GM19240 (cell line): Measurements from ENCODE around the gene CCDC167.

ENCODE experiments used
- DNase-seq: peaks from one replicate; pipeline ENCODE4 v3.0.0; 2011; ENCODE audit warnings: low spot score; ENCODE audit not compliant: insufficient read length

Gene CCDC167

DNA sequence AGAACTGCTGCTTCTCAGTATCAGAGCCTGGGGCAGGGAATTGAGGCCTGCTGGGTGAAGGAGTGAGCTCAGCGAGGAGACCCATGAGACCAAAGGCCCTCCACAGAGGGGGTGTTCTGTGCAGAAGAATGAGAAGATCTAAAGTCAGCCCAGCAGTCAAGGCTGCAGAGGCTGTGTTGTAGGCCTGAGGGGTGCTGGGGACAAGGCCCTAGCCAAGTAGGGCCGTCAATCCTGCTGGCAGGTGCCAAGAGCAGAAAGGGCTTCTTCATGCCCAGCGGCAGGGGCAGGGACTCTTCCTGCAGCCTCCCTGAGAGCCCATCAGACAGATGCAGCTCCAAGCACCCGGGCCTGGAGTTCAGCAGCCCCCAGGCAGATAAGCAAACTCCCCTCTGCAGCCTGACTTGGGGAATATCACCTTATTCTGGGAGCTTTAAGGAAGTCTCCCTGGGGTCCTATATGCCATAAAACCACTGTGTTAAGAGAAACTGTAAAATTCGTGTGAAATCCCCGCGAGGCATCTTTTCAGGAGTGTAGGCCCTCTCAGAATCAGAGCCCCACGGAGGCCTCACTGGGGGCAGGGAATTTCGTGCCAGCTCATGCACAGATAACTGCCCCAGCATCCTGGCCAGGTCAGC is 9.0 kb downstream of the CCDC167 start:
- no peak for DNase-seq

GRCh38 chr6:37489697-37490336 is 9.9 kb downstream of the CCDC167 start:
- DNase-seq: no peak

DNA sequence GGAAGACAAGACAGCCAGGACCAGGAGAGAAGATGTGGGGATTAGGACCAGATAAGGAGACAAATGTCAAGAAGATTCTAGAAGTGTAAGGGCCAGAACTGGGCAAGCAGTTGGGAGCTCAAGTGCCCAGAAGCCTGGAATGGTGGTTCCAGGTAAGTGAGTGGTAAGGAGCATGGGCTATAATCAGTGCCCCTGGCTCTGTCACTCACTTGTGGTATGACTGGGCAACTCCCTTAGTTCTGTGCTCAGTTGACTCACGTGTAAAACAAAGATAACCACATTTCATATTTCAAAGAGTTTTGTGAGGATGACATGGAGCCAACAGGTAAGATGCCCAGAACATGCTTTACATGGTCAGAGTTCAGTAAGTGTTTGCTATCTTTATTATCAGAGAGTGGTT is 11.2 kb downstream of the CCDC167 start:
- DNase-seq: no peak

DNA sequence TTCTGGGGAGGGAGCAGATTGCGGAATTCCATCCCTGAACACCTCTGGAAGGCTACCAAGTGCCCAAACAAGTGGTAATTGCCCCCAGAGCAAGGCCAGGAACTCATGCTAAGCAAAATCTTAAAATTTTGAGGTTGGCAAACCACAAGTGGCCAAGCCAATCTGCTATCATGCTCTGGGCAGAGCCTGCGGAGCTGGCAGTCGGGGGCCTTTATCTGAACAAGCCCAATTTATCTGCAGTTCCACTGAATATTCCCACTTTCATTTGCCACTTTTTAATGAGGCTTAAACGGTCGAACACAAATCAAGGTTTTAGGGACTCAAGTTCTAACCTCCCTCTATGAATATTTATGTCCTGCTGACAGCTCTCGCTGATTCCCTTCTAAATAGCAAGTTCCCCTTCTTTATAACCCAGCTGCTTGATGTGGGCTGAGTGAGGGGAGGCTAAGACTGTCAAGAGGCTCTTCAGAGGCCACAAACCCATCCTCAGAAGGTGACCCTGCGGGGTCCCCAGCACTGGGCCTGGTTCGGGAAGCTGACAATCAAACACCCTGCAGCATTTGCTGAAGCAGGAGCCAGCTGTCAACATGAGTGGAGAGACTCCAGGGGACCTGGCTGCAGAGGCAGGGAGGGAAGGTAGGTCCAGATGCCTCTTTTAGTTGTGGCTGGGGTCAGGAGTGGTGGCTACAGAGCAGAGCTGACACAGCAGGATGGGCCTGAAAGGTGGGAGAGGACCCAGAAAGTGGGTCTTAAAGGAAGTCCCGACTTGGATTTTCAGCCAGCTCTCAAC is 11.9 kb downstream of the CCDC167 start:
- DNase-seq: no peak

DNA sequence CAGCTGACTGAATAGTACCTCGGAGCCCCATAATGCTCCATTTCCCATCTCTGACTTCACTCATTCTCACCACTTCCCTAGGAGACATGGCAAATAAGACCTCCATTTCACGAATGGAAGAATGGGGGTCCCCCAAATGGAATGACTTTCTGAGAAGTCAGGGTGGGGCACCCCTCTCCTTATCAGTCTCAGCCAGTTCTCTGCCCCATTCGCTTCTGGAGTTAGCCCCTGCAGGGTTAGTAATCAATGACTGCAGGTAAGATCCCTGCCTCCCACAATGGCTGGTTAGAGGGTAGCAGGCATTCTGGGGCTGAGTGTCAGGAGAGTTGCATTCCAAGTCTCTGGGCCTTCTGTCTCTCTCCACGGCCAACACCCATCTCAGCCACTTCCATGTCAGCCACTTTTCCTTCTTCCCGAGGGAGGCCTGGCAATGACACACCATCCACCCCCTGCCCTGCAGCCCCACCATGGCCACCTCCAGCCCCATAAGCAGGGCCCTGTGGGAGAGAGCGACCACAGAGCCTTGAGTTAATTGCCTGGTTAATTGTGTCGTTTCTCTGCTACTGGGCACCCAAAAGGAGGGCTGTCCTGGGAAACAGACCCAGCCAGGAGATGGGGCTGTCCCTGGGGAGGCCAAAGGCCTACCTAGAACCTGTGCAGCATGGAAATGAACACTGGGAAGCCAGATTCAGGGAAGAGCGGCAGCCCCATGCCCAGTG is 13.4 kb downstream of the CCDC167 start:
- DNase-seq: no peak

- DNase-seq: no peak
Measured at GRCh38 chr6:37485291-37485702, 14.4 kb downstream of the CCDC167 start.

DNA sequence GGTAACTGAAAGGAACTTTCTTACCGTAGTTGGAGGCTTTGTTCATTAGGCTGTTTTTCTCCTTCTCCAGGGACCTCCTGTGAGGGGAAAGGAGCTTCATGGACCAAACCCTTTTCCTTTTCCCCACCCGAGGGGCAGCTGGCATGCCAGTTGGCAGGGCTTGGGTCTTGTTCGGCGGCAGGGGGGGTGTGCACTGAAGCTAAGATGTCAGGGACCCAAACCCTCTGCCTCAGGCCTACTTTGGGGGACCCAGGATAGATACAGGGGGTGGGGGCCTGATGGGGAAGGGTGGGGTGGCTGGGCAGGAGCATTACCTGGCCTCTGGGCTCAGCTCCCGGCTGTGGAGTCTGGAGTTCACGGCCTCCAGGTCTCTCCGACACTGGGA is 14.9 kb downstream of the CCDC167 start:
- DNase-seq: no peak

- DNase-seq: peak; percentile 73
Measured at GRCh38 chr6:37483917-37484785, 15.5 kb downstream of the CCDC167 start.

GRCh38 chr6:37483252-37483901 is 16.3 kb downstream of the CCDC167 start:
- no peak for DNase-seq

DNA sequence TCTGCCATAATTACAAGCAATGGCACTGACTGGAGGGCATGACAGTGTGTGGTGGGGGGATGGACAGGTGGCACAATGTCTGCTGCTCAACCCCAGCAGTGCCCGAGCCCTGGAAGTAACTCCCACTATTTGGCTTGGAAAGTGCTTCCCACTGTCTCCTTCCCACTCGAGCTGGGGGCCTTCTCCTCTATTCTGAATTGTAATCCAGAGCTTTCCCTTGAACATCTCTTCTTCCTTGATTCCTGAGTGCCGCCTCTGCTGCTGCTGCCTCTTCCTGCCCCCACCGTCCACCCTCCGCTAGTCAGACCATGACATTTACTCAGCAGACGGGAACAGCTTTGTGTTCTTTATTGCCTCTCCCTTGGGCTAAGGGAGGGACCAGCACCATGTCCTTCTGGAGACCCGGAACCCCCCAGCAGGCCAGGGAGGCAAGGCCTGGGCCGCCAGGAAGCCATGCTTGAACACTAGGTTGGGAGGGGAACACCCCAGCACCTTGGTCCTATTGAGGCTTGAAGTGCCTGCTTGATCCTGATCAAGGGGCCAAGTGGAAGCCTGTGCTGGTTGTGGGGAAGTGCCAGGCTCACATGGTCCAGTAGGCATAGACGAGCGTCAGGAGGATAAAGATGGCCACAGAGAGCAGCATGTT is 17.0 kb downstream of the CCDC167 start:
- no peak for DNase-seq

- DNase-seq: no peak
Measured at GRCh38 chr6:37481711-37482605, 17.7 kb downstream of the CCDC167 start.

DNA sequence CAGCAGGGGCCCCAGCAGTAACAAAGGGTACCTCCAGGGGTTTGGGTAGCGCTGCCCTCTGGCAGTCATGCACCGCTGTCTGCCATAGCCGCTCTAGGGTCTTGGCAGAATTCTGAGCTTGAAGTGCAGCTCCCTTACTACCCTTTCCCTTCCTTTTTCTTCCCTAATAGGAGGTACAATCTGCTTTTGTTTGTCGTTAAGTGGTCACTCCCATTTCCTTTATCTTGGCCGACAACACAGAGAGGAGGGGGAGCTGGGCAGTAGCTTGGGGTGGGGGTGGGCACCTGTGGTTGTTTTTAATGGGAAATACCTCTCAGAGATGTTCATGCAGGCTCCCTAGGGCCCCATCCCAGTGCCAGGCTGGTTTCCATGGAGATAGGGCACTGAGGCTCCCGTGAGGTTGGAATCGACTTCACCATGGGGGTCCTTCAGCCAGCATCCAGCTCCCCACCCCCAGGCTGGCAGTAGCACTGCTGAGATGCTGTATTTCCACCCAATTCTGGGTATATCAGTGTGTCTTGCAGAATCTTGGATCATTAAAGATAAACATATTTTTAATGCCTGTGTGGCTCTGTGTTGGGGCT is 18.6 kb downstream of the CCDC167 start:
- no peak for DNase-seq

DNA sequence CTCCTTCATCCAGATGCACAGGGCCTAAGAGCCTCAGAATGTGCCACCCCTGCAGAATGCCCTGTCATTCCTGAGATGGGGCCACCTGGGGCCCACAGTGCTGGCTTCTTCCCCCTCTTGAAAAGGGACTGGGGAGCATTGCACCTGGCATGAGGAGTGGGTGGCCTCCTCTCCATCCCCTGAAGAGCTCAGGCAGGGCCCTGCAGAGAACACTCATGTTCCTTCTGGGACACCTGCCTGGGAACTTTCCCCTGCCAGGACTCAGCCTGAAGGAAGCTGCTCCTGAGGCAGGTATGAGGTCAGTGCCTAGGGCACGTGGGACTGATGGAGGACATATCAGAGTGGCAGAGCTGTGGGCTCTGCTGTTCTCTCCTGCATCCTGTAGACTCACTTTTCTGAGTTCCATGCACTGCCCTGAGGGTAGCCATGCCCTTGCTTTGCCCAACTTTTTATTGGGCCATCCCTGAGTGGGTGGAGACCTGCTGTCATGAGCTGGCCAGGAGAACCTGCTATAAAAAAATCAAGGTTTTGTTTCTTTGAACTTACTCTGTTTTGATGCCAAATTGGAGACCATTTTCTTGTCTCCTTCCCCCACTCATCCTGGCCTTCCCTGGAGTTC is 19.5 kb downstream of the CCDC167 start:
- DNase-seq: no peak

GRCh38 chr6:37479266-37479854 is 20.3 kb downstream of the CCDC167 start:
- no peak for DNase-seq

DNA sequence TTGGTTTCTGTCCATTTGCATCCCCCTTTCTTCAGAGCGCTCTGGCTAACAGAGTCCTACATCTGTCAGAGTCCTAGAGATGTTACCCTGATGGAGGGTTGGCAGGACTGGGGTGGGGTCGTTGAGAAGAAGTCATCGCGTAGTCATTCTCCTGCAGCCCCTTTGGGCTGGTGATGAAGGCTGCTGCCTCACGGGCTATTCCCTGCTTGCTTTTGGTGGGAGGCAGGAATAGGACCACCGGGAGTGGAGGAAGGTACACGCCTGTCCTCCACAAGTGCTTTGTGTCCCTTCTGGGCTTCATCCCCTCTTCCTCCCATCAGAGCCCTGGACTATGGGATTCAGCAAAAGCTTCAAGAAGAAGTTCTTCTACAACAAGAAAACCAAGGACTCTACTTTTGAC is 20.9 kb downstream of the CCDC167 start:
- no peak for DNase-seq

DNA sequence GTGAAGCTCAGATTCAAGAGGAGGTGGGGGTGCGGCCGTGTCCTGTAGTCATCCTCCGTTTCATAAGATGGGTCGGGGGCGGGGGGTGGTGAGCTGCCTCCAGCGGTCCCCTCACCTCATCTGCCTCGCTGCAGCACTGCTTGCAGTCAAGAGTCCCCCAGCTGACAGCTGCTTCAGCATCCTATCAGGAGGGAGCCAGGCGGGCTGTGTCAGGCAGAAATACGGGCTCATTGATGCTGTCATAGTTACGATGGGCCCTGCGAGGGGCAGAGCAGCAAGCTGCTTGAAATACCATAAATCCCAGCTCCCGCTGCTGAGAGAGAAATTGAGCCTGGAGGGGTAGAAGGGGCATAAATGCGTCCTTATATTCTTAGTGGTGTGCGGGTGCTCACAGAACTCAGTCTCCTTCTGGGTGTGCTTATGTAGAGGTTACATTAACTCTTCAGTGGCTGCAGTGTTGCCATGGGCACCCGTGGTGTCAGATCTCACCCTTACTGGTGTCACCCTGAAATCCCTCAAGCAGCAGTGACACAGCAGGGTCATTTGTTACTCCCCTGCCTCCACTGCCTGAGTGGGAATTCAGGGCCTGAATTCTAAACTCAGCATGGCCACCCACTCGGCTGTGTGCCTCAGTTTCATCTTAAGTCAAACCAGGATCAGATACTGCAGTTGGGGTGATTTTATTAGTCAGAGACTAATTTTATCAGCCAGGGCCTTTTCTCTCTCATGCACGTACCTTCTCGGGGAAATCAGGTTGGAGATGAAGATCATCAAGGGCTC is 21.8 kb downstream of the CCDC167 start:
- DNase-seq: no peak

DNA sequence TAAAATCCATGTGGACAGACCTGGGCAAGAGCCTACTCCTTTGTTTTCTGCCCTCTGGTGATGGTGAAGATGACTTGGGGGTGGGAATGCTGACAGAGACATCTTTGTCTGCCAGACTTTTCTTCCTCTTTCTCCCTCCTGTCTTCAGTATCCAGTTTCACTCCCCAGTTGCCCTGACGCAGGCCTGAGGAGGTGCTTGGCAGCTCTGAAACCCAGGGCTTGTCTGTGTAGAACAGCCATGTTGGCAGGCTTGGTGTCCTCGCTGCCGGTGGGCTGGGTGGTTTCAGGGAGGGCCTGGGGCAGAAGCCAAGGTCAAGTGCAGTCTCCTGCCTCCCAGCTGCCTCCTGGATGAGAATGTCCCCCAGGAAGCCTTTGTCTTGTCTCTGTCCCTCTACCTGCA is 22.5 kb downstream of the CCDC167 start:
- DNase-seq: no peak
